K562 (cell line): ENCODE measurements around the gene ASCC2. TPM values are rescaled to one million over a fixed set of nuclear protein-coding genes. Genes with fewer than 3 reads are reported as not detected.
A peak's percentile ranks its signal among the peaks of the same experiment; 100 is the strongest.

ENCODE experiments used
- BCOR ChIP-seq: fragments of 450-650 bp; IDR thresholded peaks from 2 replicates; pipeline ENCODE4 v1.6.1; 2016
- E2F5 ChIP-seq: sonication (generic); formaldehyde crosslinking; IDR thresholded peaks from 2 replicates; pipeline ENCODE4 v1.8.0; 2022; ENCODE audit warnings: mild to moderate bottlenecking, missing genetic modification reagents
- FIP1L1 ChIP-seq: fragments of 200-400 bp; formaldehyde crosslinking; IDR thresholded peaks from 2 replicates; pipeline ENCODE4 v1.6.1; 2018; ENCODE audit warnings: mild to moderate bottlenecking, low read depth, low read length; ENCODE audit not compliant: poor library complexity, severe bottlenecking
- FOXJ3 ChIP-seq: sonication (generic); formaldehyde crosslinking; IDR thresholded peaks from 2 replicates; pipeline ENCODE4 v1.4.0; 2020; ENCODE audit warnings: mild to moderate bottlenecking, missing genetic modification reagents
- GTF2E2 ChIP-seq: fragments of 200-800 bp; sonication (Bioruptor generic); IDR thresholded peaks from 2 replicates; pipeline ENCODE4 v1.6.1; 2016; ENCODE audit warnings: missing genetic modification characterization, missing compliant biosample characterization
- IFI16 ChIP-seq: fragments of 250-450 bp; sonication (Bioruptor Pico); IDR thresholded peaks from 2 replicates; pipeline ENCODE4 v2.1.2; 2022; ENCODE audit warnings: mild to moderate bottlenecking, inconsistent platforms
- PCBP2 ChIP-seq: fragments of 200-400 bp; formaldehyde crosslinking; IDR thresholded peaks from 2 replicates; pipeline ENCODE4 v1.6.1; 2018; ENCODE audit warnings: low read length, low read depth, mild to moderate bottlenecking, moderate library complexity; ENCODE audit not compliant: poor library complexity, severe bottlenecking
- PML ChIP-seq: IDR thresholded peaks from 2 replicates; pipeline ENCODE4 v1.6.1; 2012; ENCODE audit warnings: low read length, inconsistent platforms
- RAD21 ChIP-seq, 2 experiments: fragments of 250-450 bp in 1 of 2; fragments of 450-650 bp in 1 of 2; sonication (Bioruptor Pico) in 1 of 2; formaldehyde crosslinking in 1 of 2; IDR thresholded peaks in 1 of 2; conservative IDR thresholded peaks in 1 of 2; 2 replicates each; pipeline versions ENCODE4 v1.4.0 to v1.8.0; 2020 to 2022; ENCODE audit warnings: mild to moderate bottlenecking in 2 of 2, moderate library complexity in 1 of 2
- RB1 ChIP-seq: fragments of 450-650 bp; IDR thresholded peaks from 2 replicates; pipeline ENCODE4 v1.6.1; 2017; ENCODE audit warnings: low read depth, mild to moderate bottlenecking
- RERE ChIP-seq: sonication (generic); formaldehyde crosslinking; IDR thresholded peaks from 2 replicates; pipeline ENCODE4 v1.8.0; 2023; ENCODE audit warnings: missing genetic modification reagents, mild to moderate bottlenecking, borderline replicate concordance
- SMARCA5 ChIP-seq: fragments of 450-650 bp; IDR thresholded peaks from 2 replicates; pipeline ENCODE4 v1.6.1; 2016
- TOE1 ChIP-seq, 2 experiments: fragments of 450-650 bp in 1 of 2; sonication (generic) in 1 of 2; formaldehyde crosslinking in 1 of 2; IDR thresholded peaks; 2 replicates each; pipeline versions ENCODE4 v1.7.1 to v1.8.0; 2016 to 2022; ENCODE audit warnings: borderline replicate concordance in 2 of 2, mild to moderate bottlenecking in 2 of 2, antibody characterized with exemption in 1 of 2, inconsistent platforms in 1 of 2, low read depth in 1 of 2, missing genetic modification reagents in 1 of 2, moderate library complexity in 1 of 2
- ZEB2 ChIP-seq: fragments of 450-650 bp; IDR thresholded peaks from 2 replicates; pipeline ENCODE4 v1.6.1; 2016
- ZNF175 ChIP-seq: fragments of 200-800 bp; sonication (Bioruptor generic); IDR thresholded peaks from 2 replicates; pipeline ENCODE4 v1.6.1; 2016; ENCODE audit warnings: low read depth, mild to moderate bottlenecking, missing genetic modification characterization, missing compliant biosample characterization
- ZNF274 ChIP-seq: IDR thresholded peaks from 2 replicates; pipeline ENCODE4 v1.6.1; 2011; ENCODE audit warnings: low read depth, mild to moderate bottlenecking, low read length, moderate library complexity, borderline replicate concordance
- ZNF507 ChIP-seq: conservative IDR thresholded peaks from 2 replicates; pipeline ENCODE4 v1.6.1; 2017; ENCODE audit warnings: missing genetic modification characterization, missing compliant biosample characterization
- ZNF551 ChIP-seq: fragments of 250-450 bp; sonication (Bioruptor Pico); IDR thresholded peaks from 2 replicates; pipeline ENCODE4 v1.5.0; 2021; ENCODE audit warnings: mild to moderate bottlenecking, moderate library complexity
- ZNF668 ChIP-seq: fragments of 250-450 bp; sonication (Bioruptor Pico); IDR thresholded peaks from 2 replicates; pipeline ENCODE4 v1.8.0; 2022; ENCODE audit warnings: mild to moderate bottlenecking, inconsistent platforms
- ZSCAN32 ChIP-seq: fragments of 450-650 bp; formaldehyde crosslinking; IDR thresholded peaks from 2 replicates; pipeline ENCODE4 v1.4.0; 2020; ENCODE audit warnings: mild to moderate bottlenecking, moderate library complexity
- polyA plus RNA-seq, 8 experiments: library from polyadenylated mRNA; depleted of rRNA in 4 of 8; stranded (reverse) in 5 of 8; unstranded in 3 of 8; fragments of >200 nt; fragmentation: Nextera tagmentation in 2 of 8; fragmentation: Illumina TruSeq in 1 of 8; extraction: Ambion mirVana in 2 of 8; extraction: Trizol in 1 of 8; gene quantifications; 2 replicates each; pipeline versions ENCODE4 v1.2.1 to v1.2.3, GENCODE V29; 2011 to 2014; ENCODE audit warnings: inconsistent platforms in 1 of 8, missing spikeins in 1 of 8
- total RNA-seq, 7 experiments: library from RNA; depleted of rRNA in 6 of 7; stranded (reverse); fragments of >200 nt in 6 of 7; fragmentation: Illumina TruSeq in 2 of 7; extraction: Trizol in 2 of 7; gene quantifications; 2 replicates each; pipeline versions ENCODE4 v1.2.1 to v1.2.3, GENCODE V29; 2011 to 2021; ENCODE audit warnings: low replicate concordance in 1 of 7

ASCC2 gene
- total and polyA plus RNA-seq, 9 of the 15 experiments (the other 6 are each of a cell fraction or from before 2014, with no cell fraction given) = 4.0 to 46.7 (median 26.8) TPM

- TF ChIP-seq RERE (CRISPR knock-in tag) (no peak), PCBP2 (no peak), IFI16 (CRISPR knock-in tag) (no peak), RAD21 (CRISPR knock-in tag; conservative IDR thresholded peaks at IDR 0.05 in 1 of 2, IDR thresholded peaks at IDR 0.05 in 1 of 2) (peak in 1 of 2 experiments; percentile 26; a peak in 2 of 4 replicates), RB1 (peak; percentile 37; the same call in 1 of the 2 replicates), BCOR (peak; percentile 58; the same call in 1 of the 2 replicates), ZNF175 (CRISPR knock-in tag) (no peak), ZNF507 (tag) (no peak), ZEB2 (peak; percentile 91), GTF2E2 (tag) (no peak), FIP1L1 (no peak), ZNF274 (no peak; the same call in 1 of the 2 replicates), SMARCA5 (no peak), ZNF551 (CRISPR knock-in tag) (no peak), ZNF668 (CRISPR knock-in tag) (no peak), ZSCAN32 (CRISPR knock-in tag) (no peak), TOE1 (IDR thresholded peaks at IDR 0.05; ENCODE audit: borderline replicate concordance) (0 out of 2 replicates have a peak, but pooled peaks have one; percentile 35), TOE1 (CRISPR knock-in tag; IDR thresholded peaks at IDR 0.05; ENCODE audit: borderline replicate concordance, low read depth) (no peak), PML (peak; percentile 87), FOXJ3 (no peak), E2F5 (CRISPR knock-in tag) (no peak)
These were observed 57.1 kb downstream of the ASCC2 start (continued) for GRCh38 chr22:29780748-29781676.
